Transverse colon (tissue), 4 donors: ENCODE data around the gene SERINC1.

Source experiments
- CTCF ChIP-seq, 5 experiments: fragments of 200-600 bp in 3 of 5; fragments of 450-650 bp in 2 of 5; sonication (generic) in 3 of 5; IDR thresholded peaks; 1 replicate in 2 of 5; 2 replicates in 3 of 5; pipeline ENCODE4 v1.5.1; 2016 to 2017; ENCODE audit warnings: antibody characterized with exemption in 5 of 5, inconsistent platforms in 3 of 5, mild to moderate bottlenecking in 2 of 5, moderate library complexity in 1 of 5
- EP300 ChIP-seq: sonication (generic); formaldehyde crosslinking; IDR thresholded peaks from one replicate; pipeline ENCODE4 v1.6.1; 2017; ENCODE audit warnings: antibody characterized with exemption, low read depth
- POLR2A ChIP-seq: fragments of 450-650 bp; IDR thresholded peaks from one replicate; pipeline ENCODE4 v1.6.1; 2016; ENCODE audit warnings: antibody characterized with exemption, mild to moderate bottlenecking, moderate library complexity
- POLR2AphosphoS5 ChIP-seq, 3 donors: sonication (generic); formaldehyde crosslinking; IDR thresholded peaks; one replicate each; pipeline ENCODE4 v1.6.1; 2016; ENCODE audit warnings: antibody characterized with exemption in 3 of 3

- TF ChIP-seq CTCF (IDR thresholded peaks at IDR 0.05) (no peak), POLR2A (no peak), POLR2AphosphoS5 (IDR thresholded peaks at IDR 0.05) (no peak), EP300 (no peak)
These were observed 67.2 kb downstream of the SERINC1 start for GRCh38 chr6:122404444-122404843.
